HUES64 (cell line): ENCODE measurements around the gene NKAIN2.
"Not testable (repeated sequence)": the region's sequence is repeated elsewhere in the genome, so short reads cannot be mapped to it uniquely, and the experiment has no call there.

Experiments
- H3K27ac ChIP-seq: 2 replicates; pipeline ENCODE4 v1.7.0; 2013; ENCODE audit warnings: low read depth, low read length, inconsistent platforms
- H3K27me3 ChIP-seq: 2 replicates; pipeline ENCODE4 v1.6.1; 2013; ENCODE audit warnings: mild to moderate bottlenecking, low read length; ENCODE audit not compliant: insufficient read depth
- H3K36me3 ChIP-seq: 2 replicates; pipeline ENCODE4 v1.6.1; 2013; ENCODE audit warnings: mild to moderate bottlenecking, low read length; ENCODE audit not compliant: insufficient read depth
- H3K4me1 ChIP-seq: 2 replicates; pipeline ENCODE4 v1.6.1; 2013; ENCODE audit warnings: mild to moderate bottlenecking, low read length, moderate library complexity; ENCODE audit not compliant: insufficient read depth
- H3K4me3 ChIP-seq: 2 replicates; pipeline ENCODE4 v1.5.1; 2013; ENCODE audit warnings: mild to moderate bottlenecking, low read length, moderate library complexity
- H3K9ac ChIP-seq: 2 replicates; pipeline ENCODE4 v1.6.1; 2013; ENCODE audit warnings: mild to moderate bottlenecking, low read depth, low read length
- H3K9me3 ChIP-seq: 2 replicates; pipeline ENCODE4 v1.6.1; 2013; ENCODE audit warnings: low read depth, low read length; ENCODE audit not compliant: insufficient read depth
- WGBS: fragments of 150-250, 120-280 bp; methylation state at CpG from one replicate; pipeline ENCODE4 v1.1.7; 2013; ENCODE audit warnings: missing lambda C conversion rate; 5-methylcytosine and 5-hydroxymethylcytosine counted together

Gene NKAIN2

GRCh38 chr6:124400261-124400999, 596.8 kb downstream of the NKAIN2 start:
- WGBS = 84% methylated on average over 2 of the region's 2 CpGs
- Histone ChIP-seq H3K9me3 (no peaks in the 10 kb centered on the region), H3K27ac (no peak overlapping the region), H3K36me3 (no peaks in the 10 kb centered on the region), H3K9ac (no peak overlapping the region), H3K4me1 (no peaks in the 10 kb centered on the region), H3K27me3 (no peaks in the 10 kb centered on the region), H3K4me3 (no peak overlapping the region)

- not testable (repeated sequence) for H3K36me3 ChIP-seq, H3K9ac ChIP-seq, H3K9me3 ChIP-seq, H3K27ac ChIP-seq, H3K4me1 ChIP-seq, H3K4me3 ChIP-seq, H3K27me3 ChIP-seq
- WGBS = 86% methylated on average over 4 of the region's 4 CpGs
These were observed 606.8 kb downstream of the NKAIN2 start for GRCh38 chr6:124410425-124410824.

GRCh38 chr6:124412657-124413056, 609.0 kb downstream of the NKAIN2 start:
- 96% methylated on average over 9 of the region's 10 CpGs for WGBS
- H3K9me3 ChIP-seq, H3K4me1 ChIP-seq, H3K36me3 ChIP-seq, H3K9ac ChIP-seq, H3K27ac ChIP-seq, H3K27me3 ChIP-seq, H3K4me3 ChIP-seq: not testable (repeated sequence)

GRCh38 chr6:124420116-124420840, 616.6 kb downstream of the NKAIN2 start:
- H3K4me3 ChIP-seq = no peak overlapping the region
- H3K36me3 ChIP-seq = no peaks in the 10 kb centered on the region
- no peaks in the 10 kb centered on the region for H3K9me3 ChIP-seq
- H3K27me3 ChIP-seq = no peaks in the 10 kb centered on the region
- no peak overlapping the region for H3K27ac ChIP-seq
- H3K9ac ChIP-seq = no peak overlapping the region
- WGBS = 79% methylated on average over 2 of the region's 4 CpGs
- peaks cover 10% of the 10 kb centered on the region; the same call in 1 of the 2 replicates for H3K4me1 ChIP-seq

DNA sequence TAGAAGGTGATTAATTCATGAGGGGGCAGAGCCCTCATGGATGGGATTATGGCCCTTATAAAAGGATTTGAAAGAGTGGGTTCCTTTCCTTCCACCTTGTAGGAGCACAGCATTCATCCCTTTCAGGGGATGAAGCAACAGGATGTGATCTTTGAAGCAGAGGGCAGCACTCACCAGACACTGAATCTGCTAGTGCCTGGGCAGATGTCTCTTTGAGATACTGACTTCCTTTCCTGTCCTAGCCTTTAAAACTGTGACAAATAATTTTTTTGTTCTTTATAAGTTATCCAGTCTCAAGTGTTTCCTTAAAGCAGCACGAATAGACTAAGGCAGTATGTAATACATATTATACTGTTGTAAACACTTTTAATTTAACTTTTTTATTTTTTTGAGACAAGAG, 620.0 kb downstream of the NKAIN2 start:
- no CpG with 5 or more reads among the region's 1 CpG for WGBS
- no peaks in the 10 kb centered on the region for H3K27me3 ChIP-seq
- no peak overlapping the region for H3K9ac ChIP-seq
- H3K4me1 ChIP-seq = peaks cover 10% of the 10 kb centered on the region; the same call in 1 of the 2 replicates
- no peaks in the 10 kb centered on the region for H3K36me3 ChIP-seq
- no peak overlapping the region for H3K27ac ChIP-seq
- no peak overlapping the region for H3K4me3 ChIP-seq
- no peaks in the 10 kb centered on the region for H3K9me3 ChIP-seq

GRCh38 chr6:124430740-124431318, 627.2 kb downstream of the NKAIN2 start:
- Histone ChIP-seq H3K27ac (no peak overlapping the region), H3K9ac (no peak overlapping the region), H3K4me3 (no peak overlapping the region), H3K36me3 (no peaks in the 10 kb centered on the region), H3K9me3 (no peaks in the 10 kb centered on the region), H3K27me3 (no peaks in the 10 kb centered on the region), H3K4me1 (no peaks in the 10 kb centered on the region)
- WGBS = 96% methylated on average over 7 of the region's 7 CpGs

DNA sequence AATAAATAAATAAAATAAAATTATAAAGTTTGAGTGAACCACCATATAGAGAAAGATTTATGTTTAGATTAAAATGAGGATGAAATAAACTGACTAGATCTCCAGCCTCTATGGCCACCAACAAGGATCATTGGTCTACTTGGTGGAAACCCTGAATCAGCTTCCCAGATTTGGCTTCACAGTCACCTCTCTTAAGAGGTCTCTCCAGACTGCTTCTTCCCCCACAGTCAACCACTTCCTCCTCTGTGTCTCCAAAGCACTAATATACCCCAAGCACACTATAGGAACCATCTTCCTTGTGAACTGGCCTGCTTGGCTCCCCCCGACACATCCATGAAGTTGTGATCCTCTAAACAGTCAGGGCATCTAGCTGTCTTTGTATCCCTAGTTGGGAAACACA, 629.0 kb downstream of the NKAIN2 start:
- Histone ChIP-seq H3K9ac (no peak overlapping the region), H3K9me3 (no peaks in the 10 kb centered on the region), H3K27ac (no peak overlapping the region), H3K4me3 (no peak overlapping the region), H3K27me3 (no peaks in the 10 kb centered on the region), H3K36me3 (no peaks in the 10 kb centered on the region), H3K4me1 (no peaks in the 10 kb centered on the region)
- WGBS = 93% methylated on average over 1 of the region's 1 CpG

GRCh38 chr6:124433387-124434160, 629.9 kb downstream of the NKAIN2 start:
- 94% methylated on average over 5 of the region's 6 CpGs for whole genome bisulfite sequencing
- Histone ChIP-seq H3K4me1 (no peaks in the 10 kb centered on the region), H3K9me3 (no peaks in the 10 kb centered on the region), H3K27ac (no peak overlapping the region), H3K36me3 (no peaks in the 10 kb centered on the region), H3K4me3 (no peak overlapping the region), H3K27me3 (no peaks in the 10 kb centered on the region), H3K9ac (no peak overlapping the region)

DNA sequence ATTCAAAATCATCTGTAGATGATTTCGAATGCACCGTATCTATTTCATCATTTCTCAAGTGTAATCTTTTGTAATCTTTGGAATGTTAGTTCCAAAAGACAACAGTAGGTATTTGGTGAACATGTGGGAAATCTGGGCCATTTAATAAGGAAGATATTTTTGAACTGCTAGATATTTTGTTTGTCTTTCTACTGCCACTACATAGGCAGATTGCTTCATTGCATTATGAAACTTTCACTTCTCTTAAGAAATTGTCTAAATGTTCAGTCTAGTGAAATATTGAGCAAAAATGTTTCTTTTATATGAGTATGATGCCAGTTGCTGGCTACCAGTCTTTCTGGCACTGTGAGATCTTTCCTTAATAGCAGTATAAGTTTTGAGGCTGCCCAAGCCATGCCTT, 630.8 kb downstream of the NKAIN2 start:
- Histone ChIP-seq H3K36me3 (no peaks in the 10 kb centered on the region), H3K4me3 (no peak overlapping the region), H3K27me3 (no peaks in the 10 kb centered on the region), H3K4me1 (no peaks in the 10 kb centered on the region), H3K9ac (no peak overlapping the region), H3K27ac (no peak overlapping the region), H3K9me3 (no peaks in the 10 kb centered on the region)
- 100% methylated on average over 2 of the region's 2 CpGs for WGBS

DNA sequence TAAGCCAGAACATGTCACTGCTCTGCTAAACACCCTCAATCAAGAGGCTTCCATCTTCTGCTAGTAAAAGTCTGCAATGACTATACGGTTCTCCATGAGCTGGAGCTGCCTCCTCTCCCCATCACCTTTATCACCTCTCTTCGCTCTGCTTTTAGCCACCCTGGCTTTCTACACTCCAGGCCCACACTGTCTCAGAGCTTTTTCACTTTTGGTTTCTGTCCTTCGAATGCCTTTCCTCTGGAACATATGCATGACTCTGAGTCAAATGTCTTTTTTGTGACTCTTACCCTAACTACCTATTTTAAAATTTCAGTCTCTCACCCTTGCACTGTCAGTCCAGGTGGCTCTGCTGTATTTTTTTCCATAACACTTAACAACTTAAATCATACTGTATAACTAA, 633.1 kb downstream of the NKAIN2 start:
- H3K9me3 ChIP-seq = no peaks in the 10 kb centered on the region
- H3K27me3 ChIP-seq = no peaks in the 10 kb centered on the region
- H3K36me3 ChIP-seq = no peaks in the 10 kb centered on the region
- no peak overlapping the region for H3K4me3 ChIP-seq
- no peak overlapping the region for H3K27ac ChIP-seq
- no peak overlapping the region for H3K9ac ChIP-seq
- 90% methylated on average over 3 of the region's 3 CpGs for WGBS
- no peaks in the 10 kb centered on the region for H3K4me1 ChIP-seq

GRCh38 chr6:124438546-124439065, 634.9 kb downstream of the NKAIN2 start:
- Histone ChIP-seq H3K36me3 (no peaks in the 10 kb centered on the region), H3K27ac (no peak overlapping the region), H3K9ac (no peak overlapping the region), H3K4me1 (no peaks in the 10 kb centered on the region), H3K4me3 (no peak overlapping the region), H3K27me3 (no peaks in the 10 kb centered on the region), H3K9me3 (no peaks in the 10 kb centered on the region)
- 94% methylated on average over 4 of the region's 4 CpGs for WGBS
